GM10248 (cell line): ENCODE measurements around the gene SLC4A8.

ENCODE experiments used
- CTCF ChIA-PET: fragments of 300-600 bp; sonication (Branson Sonifier 250); formaldehyde crosslinking; extraction: SDS; loops from one replicate; lab custom pipeline; 2021; ENCODE audit warnings: antibody characterized with exemption; lab: Yijun Ruan, JAX
- POLR2A ChIA-PET: fragments of 350-650 bp; sonication (Branson Sonifier 250); formaldehyde crosslinking; extraction: SDS; loops from one replicate; lab custom pipeline; 2020; ENCODE audit warnings: antibody characterized with exemption; lab: Yijun Ruan, JAX
- DNase-seq: peaks from one replicate; pipeline ENCODE4 v3.0.0; 2012; ENCODE audit errors: extremely low spot score
- CTCF ChIP-seq: IDR thresholded peaks from 2 replicates; pipeline ENCODE4 v1.5.1; 2012; ENCODE audit warnings: mild to moderate bottlenecking, low read depth; ENCODE audit errors: extremely low read depth, missing control alignments, control extremely low read depth

Gene SLC4A8

DNA sequence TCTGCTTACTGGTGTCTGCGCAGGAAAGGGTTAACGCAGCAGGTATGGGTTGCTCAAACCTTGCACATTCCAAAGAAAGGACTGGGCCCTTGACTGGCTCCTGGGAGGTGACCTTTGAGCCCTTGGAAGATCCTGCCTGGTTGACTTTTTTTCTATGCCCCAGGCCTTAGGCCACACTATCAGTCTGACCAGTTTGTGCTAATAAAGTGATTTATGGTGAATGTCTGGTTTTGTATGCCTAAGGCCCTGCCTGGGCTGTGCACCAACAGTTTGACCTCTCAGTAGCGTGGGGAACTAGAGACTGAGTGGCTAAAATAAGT, 105.0 kb downstream of the SLC4A8 start:
- no peak for TF ChIP-seq CTCF
- CTCF ChIA-PET: interaction anchor here (23.1 kb wide), 1 partner anchor 104 kb away, joined by 399 read pairs; the partner anchor contains the start of gene SLC4A8
- POLR2A ChIA-PET: no interaction called here
- no peak for DNase-seq

DNA sequence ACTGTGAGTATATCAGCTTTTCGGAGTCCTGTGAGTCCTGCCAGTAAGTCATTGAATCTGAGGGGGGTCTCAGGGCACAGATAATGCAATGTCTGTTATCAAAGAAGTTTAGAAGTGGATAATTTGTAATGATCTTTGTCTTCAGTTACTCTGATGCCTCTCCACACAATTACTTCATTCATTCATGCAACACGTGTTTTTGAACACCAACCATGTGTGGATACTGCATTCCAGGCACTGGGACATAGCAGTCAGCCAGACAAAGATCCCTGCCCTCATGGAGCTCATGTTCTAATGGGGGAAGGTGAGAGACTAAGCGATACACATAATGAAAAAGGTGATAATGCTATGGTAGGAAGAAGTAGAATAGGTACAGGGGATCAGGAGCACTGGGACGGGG, 105.6 kb downstream of the SLC4A8 start:
- ChIA-PET CTCF (interaction anchor here (0.9 to 23.1 kb wide), 6 partner anchors 8 to 189 kb away, joined by 3 to 399 read pairs (median 6); partner anchors contain the start of gene SLC4A8), POLR2A (no interaction called here)
- DNase-seq: no peak
- no peak for TF ChIP-seq CTCF

DNA sequence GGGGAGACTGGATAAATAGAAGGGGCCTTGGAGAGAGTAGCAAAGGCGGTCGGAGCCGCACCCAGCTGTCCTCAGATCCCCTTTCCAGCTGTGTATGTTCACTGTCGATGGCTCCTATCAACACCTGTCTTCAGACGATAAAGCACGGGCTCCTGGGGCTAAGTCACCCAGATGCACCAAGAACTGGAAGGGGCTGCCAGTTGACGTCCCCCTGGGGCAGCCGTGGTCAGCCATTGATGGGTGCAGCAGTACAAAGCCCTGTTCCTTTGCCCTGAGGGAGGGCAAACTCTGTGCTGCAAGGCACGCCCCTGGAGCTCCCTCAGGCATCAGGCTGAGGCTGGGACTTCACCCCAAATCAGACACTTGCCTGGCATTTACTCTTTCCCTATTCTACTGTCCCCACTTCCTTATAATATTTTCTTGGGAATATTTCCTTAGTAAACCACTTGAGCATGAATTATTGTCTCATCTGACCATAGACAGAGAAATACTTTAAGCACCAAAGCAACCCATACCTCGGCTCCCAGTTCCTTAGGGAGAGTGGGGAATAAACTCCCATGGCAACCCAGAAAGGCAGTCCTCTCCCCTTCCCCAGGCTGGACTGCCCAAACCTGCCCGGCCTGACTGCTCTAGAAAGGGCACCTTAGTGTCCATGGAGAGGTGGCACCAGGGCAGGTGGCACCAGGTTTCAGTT, 106.8 kb downstream of the SLC4A8 start:
- CTCF ChIA-PET: interaction anchor here (0.7 to 23.1 kb wide), 26 partner anchors 9 to 391 kb away, joined by 3 to 399 read pairs (median 4); partner anchors contain the start of gene SLC4A8
- TF ChIP-seq CTCF: no peak
- DNase-seq: no peak
- POLR2A ChIA-PET: no interaction called here

- ChIA-PET POLR2A (no interaction called here), CTCF (interaction anchor here (0.6 to 23.1 kb wide), 34 partner anchors 8 to 391 kb away, joined by 3 to 399 read pairs (median 4); partner anchors contain the start of gene SLC4A8)
- DNase-seq: peak; percentile 86
- TF ChIP-seq CTCF: peak; percentile 94
Measured at GRCh38 chr12:51531978-51532497, 107.4 kb downstream of the SLC4A8 start.

DNA sequence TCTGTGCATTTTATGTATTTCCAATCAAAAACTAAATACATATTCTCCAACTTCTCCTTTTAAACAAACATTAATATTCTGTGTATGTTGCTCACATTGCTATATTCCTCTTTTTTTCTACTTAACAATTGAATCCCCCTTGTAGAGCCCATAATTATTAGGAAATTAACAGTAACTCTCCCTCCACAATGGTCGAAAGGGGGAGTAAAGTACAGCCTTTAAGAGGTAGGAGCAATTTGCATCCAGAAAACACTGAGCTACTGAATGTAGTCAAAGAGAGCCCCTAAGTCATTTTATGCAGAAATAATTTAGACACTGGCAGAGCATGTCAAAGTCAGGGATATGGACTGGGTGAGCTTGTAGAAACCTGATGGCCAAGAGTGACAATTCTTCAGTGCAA, 109.2 kb downstream of the SLC4A8 start:
- peak; percentile 4 for TF ChIP-seq CTCF
- DNase-seq: no peak
- ChIA-PET POLR2A (interaction anchor here (0.7 kb wide), 1 partner anchor 451 kb away, joined by 3 read pairs; no protein-coding TSS in a partner anchor), CTCF (interaction anchor here (0.6 to 23.1 kb wide), 4 partner anchors 11 to 108 kb away, joined by 3 to 399 read pairs (median 4); partner anchors contain the start of gene SLC4A8)

DNA sequence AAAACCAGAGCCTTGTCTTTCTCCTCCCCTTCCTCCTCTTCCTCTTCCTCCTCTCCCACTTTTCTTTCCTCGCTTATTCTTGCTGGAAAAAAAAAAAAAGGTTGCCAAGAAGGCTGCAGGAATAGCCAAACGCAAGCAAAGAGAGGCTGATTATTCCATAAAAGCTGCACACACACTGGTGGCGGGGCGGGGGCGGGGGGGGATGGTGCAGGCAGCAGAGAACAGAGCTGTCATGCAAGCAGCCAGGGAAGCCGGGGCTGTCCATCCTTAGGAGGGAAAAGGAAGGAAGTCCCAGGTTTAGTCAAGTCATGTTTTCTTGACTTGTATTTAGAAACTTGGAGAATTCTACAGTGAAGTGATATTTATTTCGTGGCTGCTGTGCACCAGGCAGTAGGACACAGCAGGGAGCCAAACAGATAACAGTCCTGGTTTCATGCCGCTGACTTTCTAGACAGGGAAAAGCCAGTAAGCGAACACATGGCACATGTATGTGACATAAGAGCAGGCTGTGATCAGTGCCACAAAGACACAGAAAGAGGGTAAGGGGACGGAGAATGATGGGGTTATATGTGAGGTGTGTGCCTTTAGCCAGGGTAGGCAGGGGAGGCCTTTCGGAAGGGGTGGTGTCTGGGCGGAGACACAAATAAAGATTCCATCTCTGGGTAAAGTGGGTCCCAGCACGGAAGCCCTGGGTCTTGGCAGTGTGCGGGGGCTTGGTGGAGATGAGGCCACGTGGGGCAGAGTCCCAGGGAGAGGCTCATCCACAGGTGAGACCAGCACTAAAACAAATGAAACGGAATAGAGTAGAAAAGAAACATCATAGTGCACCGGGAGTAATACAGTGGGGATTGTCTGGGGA, 109.8 kb downstream of the SLC4A8 start:
- TF ChIP-seq CTCF: no peak
- no peak for DNase-seq
- ChIA-PET CTCF (interaction anchor here (0.6 to 23.1 kb wide), 4 partner anchors 12 to 109 kb away, joined by 3 to 399 read pairs (median 4); partner anchors contain the start of gene SLC4A8), POLR2A (interaction anchor here (0.7 kb wide), 2 partner anchors 338 to 451 kb away, joined by 3 read pairs; no protein-coding TSS in a partner anchor)
